SK-N-SH treated with all-trans-retinoic acid at 6 μM for 48 hours (cell line): Measurements from ENCODE around the gene GALNT13.

Source experiments
- ARNTL ChIP-seq: fragments of 450-650 bp; formaldehyde crosslinking; IDR thresholded peaks from 2 replicates; pipeline ENCODE4 v1.5.0; 2020; ENCODE audit warnings: low read depth, mild to moderate bottlenecking, moderate library complexity, borderline replicate concordance
- CREB5 ChIP-seq: fragments of 250-450 bp; sonication (Bioruptor Pico); IDR thresholded peaks from 2 replicates; pipeline ENCODE4 v1.5.1; 2020; ENCODE audit warnings: low read depth, mild to moderate bottlenecking, moderate library complexity
- CSRNP3 ChIP-seq: fragments of 250-450 bp; sonication (Bioruptor Pico); IDR thresholded peaks from 2 replicates; pipeline ENCODE4 v1.5.1; 2021; ENCODE audit warnings: mild to moderate bottlenecking, moderate library complexity
- PATZ1 ChIP-seq: fragments of 250-450 bp; sonication (Bioruptor Pico); IDR thresholded peaks from 2 replicates; pipeline ENCODE4 v1.8.0; 2020; ENCODE audit warnings: mild to moderate bottlenecking, moderate library complexity, borderline replicate concordance
- PPARA ChIP-seq: fragments of 250-450 bp; sonication (Bioruptor Pico); IDR thresholded peaks from 2 replicates; pipeline ENCODE4 v1.5.0; 2020; ENCODE audit warnings: mild to moderate bottlenecking, borderline replicate concordance
- ZNF565 ChIP-seq: fragments of 450-650 bp; formaldehyde crosslinking; conservative IDR thresholded peaks from 2 replicates; pipeline ENCODE4 v1.5.0; 2020; ENCODE audit warnings: low read depth, mild to moderate bottlenecking, moderate library complexity

DNA sequence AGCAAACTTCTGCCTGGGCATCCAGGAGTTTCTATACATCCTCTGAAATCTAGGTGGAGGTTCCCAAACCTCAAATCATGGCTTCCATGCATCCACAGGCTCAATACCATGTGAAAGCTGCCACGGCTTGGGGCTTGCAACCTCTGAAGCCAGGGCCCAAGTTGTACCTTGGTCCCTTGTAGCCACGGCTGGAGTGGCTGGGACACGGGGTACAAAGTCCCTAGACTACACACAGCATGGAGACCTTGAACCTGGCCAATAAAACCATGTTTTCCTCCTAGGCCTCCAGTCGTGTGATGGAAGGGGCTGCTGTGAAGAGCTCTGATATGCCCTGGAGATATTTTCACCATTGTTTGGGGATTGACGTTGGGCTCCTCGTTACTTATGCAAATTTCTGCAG lies 43.4 kb upstream of the GALNT13 start:
- no peak for TF ChIP-seq ARNTL (CRISPR knock-in tag)
- TF ChIP-seq CREB5 (CRISPR knock-in tag) = no peak
- no peak for TF ChIP-seq PATZ1
- TF ChIP-seq ZNF565 (CRISPR knock-in tag) = no peak
- TF ChIP-seq CSRNP3 (CRISPR knock-in tag) = no peak
- TF ChIP-seq PPARA (CRISPR knock-in tag) = no peak
